Endothelial cell of umbilical vein (primary cell): Measurements from ENCODE around the gene EMC8. TPM values are rescaled to one million over a fixed set of nuclear protein-coding genes. Genes with fewer than 3 reads are reported as not detected.

Experiments
- BruUV-seq: library from RNA; stranded (reverse); fragments of 400-500 nt; replicated peaks from 2 replicates; lab custom pipeline; 2021; lab: Mats Ljungman, UMichigan
- CTCF ChIA-PET: fragments of 300-600, 350-600 bp; sonication (Branson Sonifier 250); formaldehyde crosslinking; loops from one replicate; lab custom pipeline; 2021; ENCODE audit warnings: antibody characterized with exemption, inconsistent platforms; lab: Charles Lee
- POLR2A ChIA-PET: fragments of 300-600, 350-600 bp; sonication (Branson Sonifier 250); formaldehyde crosslinking; loops from one replicate; lab custom pipeline; 2021; ENCODE audit warnings: antibody characterized with exemption, inconsistent platforms; lab: Charles Lee
- DNase-seq: peaks from one replicate; pipeline ENCODE4 v3.0.0-alpha.2; 2011; ENCODE audit warnings: low read depth, low spot score
- FAIRE-seq: peaks from 2 replicates; lab custom pipeline; 2011; peaks lifted over from hg19 to GRCh38; lab: Jason Lieb, UNC
- H2AFZ ChIP-seq: 2 replicates; pipeline ENCODE4 v1.6.0; 2012; ENCODE audit warnings: low read depth, low read length, control low read depth, inconsistent platforms
- H3K27ac ChIP-seq: 2 replicates; pipeline ENCODE4 v1.5.1; 2011; ENCODE audit warnings: low read depth, mild to moderate bottlenecking, control low read depth, low read length, moderate library complexity; ENCODE audit not compliant: insufficient read depth
- H3K27me3 ChIP-seq, 2 experiments: 2 replicates each; pipeline versions ENCODE4 v1.6.0 to v1.6.1; 2011; ENCODE audit warnings: low read length in 2 of 2, mixed read lengths in 1 of 2; ENCODE audit not compliant: control insufficient read depth in 2 of 2, insufficient read depth in 2 of 2
- H3K36me3 ChIP-seq, 2 experiments: 2 replicates in 1 of 2; 3 replicates in 1 of 2; pipeline ENCODE4 v1.5.1; 2011; ENCODE audit warnings: low read length in 2 of 2, mild to moderate bottlenecking in 1 of 2, moderate library complexity in 1 of 2; ENCODE audit not compliant: control insufficient read depth in 2 of 2, insufficient read depth in 2 of 2; ENCODE audit errors: extremely low read depth in 1 of 2
- H3K4me1 ChIP-seq: 3 replicates; pipeline ENCODE4 v1.5.1; 2011; ENCODE audit warnings: mild to moderate bottlenecking, low read length; ENCODE audit not compliant: control insufficient read depth, insufficient read depth; ENCODE audit errors: extremely low read depth
- H3K4me2 ChIP-seq: 2 replicates; pipeline ENCODE4 v1.6.1; 2011; ENCODE audit warnings: low read length, control low read depth, mixed read lengths; ENCODE audit not compliant: insufficient read depth
- H3K4me3 ChIP-seq, 3 experiments: fragments of 200-600 bp in 1 of 3; sonication (generic), shearing (Covaris generic) in 1 of 3; replicated peaks in 1 of 3; 2 replicates each; pipeline ENCODE4 v1.5.1; 2011 to 2016; ENCODE audit warnings: control low read depth in 3 of 3, low read length in 3 of 3, mild to moderate bottlenecking in 2 of 3, inconsistent platforms in 1 of 3, low read depth in 1 of 3, moderate library complexity in 1 of 3; ENCODE audit not compliant: insufficient read depth in 1 of 3
- H3K79me2 ChIP-seq: 2 replicates; pipeline ENCODE4 v1.6.0; 2012; ENCODE audit warnings: low read length, inconsistent platforms; ENCODE audit not compliant: control insufficient read depth, insufficient read depth
- H3K9ac ChIP-seq: replicated peaks from 2 replicates; pipeline ENCODE3; 2011; ENCODE audit warnings: low read length, control low read depth; ENCODE audit not compliant: insufficient read depth; ENCODE audit errors: extremely low read depth
- H3K9me1 ChIP-seq: replicated peaks from 3 replicates; pipeline ENCODE4 v1.6.0; 2011; ENCODE audit warnings: mild to moderate bottlenecking, low read length; ENCODE audit not compliant: control insufficient read depth, insufficient read depth; ENCODE audit errors: extremely low read depth
- H3K9me3 ChIP-seq: replicated peaks from 2 replicates; pipeline ENCODE4 v1.5.1; 2012; ENCODE audit warnings: low read length, inconsistent platforms; ENCODE audit not compliant: control insufficient read depth, insufficient read depth
- H4K20me1 ChIP-seq: replicated peaks from 2 replicates; pipeline ENCODE3; 2011; ENCODE audit warnings: mild to moderate bottlenecking, low read length; ENCODE audit not compliant: control insufficient read depth, insufficient read depth; ENCODE audit errors: extremely low read depth
- EZH2 ChIP-seq: IDR thresholded peaks from 2 replicates; pipeline ENCODE4 v1.6.1; 2012; ENCODE audit warnings: borderline replicate concordance, low read depth, mild to moderate bottlenecking, moderate library complexity, low read length, inconsistent platforms; ENCODE audit not compliant: severe bottlenecking
- FOS ChIP-seq: IDR thresholded peaks from 2 replicates; pipeline ENCODE4 v1.6.1; 2011; ENCODE audit warnings: mild to moderate bottlenecking, low read length, moderate library complexity, borderline replicate concordance; ENCODE audit not compliant: insufficient read depth
- GATA2 ChIP-seq: IDR thresholded peaks from 2 replicates; pipeline ENCODE4 v1.7.0; 2011; ENCODE audit warnings: low read depth, mild to moderate bottlenecking, moderate library complexity, mixed read lengths, low read length; ENCODE audit not compliant: insufficient read length, insufficient read depth
- JUN ChIP-seq: IDR thresholded peaks from 2 replicates; pipeline ENCODE4 v1.6.1; 2011; ENCODE audit warnings: borderline replicate concordance, low read depth; ENCODE audit not compliant: insufficient read length, insufficient read depth
- MYC ChIP-seq: IDR thresholded peaks from one replicate; pipeline ENCODE4 v1.6.1; 2011; ENCODE audit warnings: mild to moderate bottlenecking, low read depth, low read length
- POLR2A ChIP-seq: IDR thresholded peaks from 2 replicates; pipeline ENCODE4 v1.6.1; 2012; ENCODE audit warnings: low read depth, mild to moderate bottlenecking, control low read depth, low read length
- POLR2AphosphoS5 ChIP-seq: IDR thresholded peaks from 2 replicates; pipeline ENCODE4 v1.6.1; 2012; ENCODE audit warnings: low read depth, mild to moderate bottlenecking, control low read depth, low read length, moderate library complexity; ENCODE audit not compliant: insufficient read depth
- dilution Hi-C: fragments of 300-500 bp; cut with MboI; formaldehyde crosslinking; loops from one replicate; pipeline ENCODE4 v1.15.0; 2019; ENCODE audit warnings: low sequenced_read_pairs; ENCODE audit not compliant: extremely low pct_ligation_motif_present
- intact Hi-C: fragments of 100-400 bp; cut with micrococcal nuclease; formaldehyde crosslinking; loops from one replicate; pipeline ENCODE4 v1.10.0; 2022
- polyA plus RNA-seq, 4 experiments: library from polyadenylated mRNA; depleted of rRNA in 3 of 4; stranded (reverse) in 3 of 4; unstranded in 1 of 4; fragments of >200 nt; gene quantifications; 2 replicates each; pipeline versions ENCODE4 v1.2.1 to v1.2.3, GENCODE V29; 2011 to 2012; ENCODE audit warnings: missing spikeins in 1 of 4
- total RNA-seq: library from RNA; stranded (reverse); gene quantifications from 2 replicates; pipeline ENCODE4 v1.2.3, GENCODE V29; 2021
- TF ChIP-seq, protein P1 (sequence below): IDR thresholded peaks from 2 replicates; pipeline ENCODE4 v1.6.1; 2011; ENCODE audit not compliant: insufficient read depth, insufficient read length
- TF ChIP-seq, protein P2 (sequence below), 2 donors: IDR thresholded peaks; 1 replicate in 1 of 2; 2 replicates in 1 of 2; pipeline ENCODE4 v1.5.1; 2011; ENCODE audit warnings: low read length in 2 of 2, mild to moderate bottlenecking in 2 of 2, moderate library complexity in 2 of 2, control low read depth in 1 of 2, inconsistent platforms in 1 of 2, low read depth in 1 of 2; ENCODE audit not compliant: insufficient read depth in 1 of 2; ENCODE audit errors: extremely low read depth in 1 of 2

The EMC8 gene
- total and polyA plus RNA-seq, 2 donors (not counting 3 experiments of a cell fraction or from before 2014, with no cell fraction given): 51.2 to 59.6 TPM

DNA sequence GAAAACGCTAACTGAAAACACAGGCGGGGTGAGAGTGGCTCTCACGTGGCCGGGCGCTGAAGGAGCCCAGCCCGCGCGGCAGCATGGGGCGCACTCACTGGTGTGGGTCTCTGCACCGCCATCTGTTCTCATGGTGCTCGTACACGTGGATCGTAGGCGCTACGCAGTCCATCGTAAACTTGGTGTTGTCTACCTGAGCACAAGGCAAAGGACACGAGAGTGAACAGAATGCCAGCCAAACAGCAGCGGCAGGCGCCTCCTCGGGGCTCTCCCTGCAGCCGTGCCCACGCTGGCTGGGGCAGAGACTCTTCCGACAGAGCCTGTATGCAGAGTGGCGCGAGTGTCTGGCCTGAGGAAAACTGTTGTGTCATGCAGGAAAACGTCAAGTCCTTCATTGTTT lies 19.1 kb downstream of the EMC8 start:
- Histone ChIP-seq H3K79me2 (peaks cover 8% of the 10 kb centered on the region), H3K4me3 (no peak overlapping the region), H3K4me2 (no peak overlapping the region), H3K27me3 (no peaks in the 10 kb centered on the region), H3K27ac (no peak overlapping the region), H3K9me3 (no peaks in the 10 kb centered on the region), H4K20me1 (no peaks in the 10 kb centered on the region), H2AFZ (no peak overlapping the region), H3K9me1 (no peaks in the 10 kb centered on the region), H3K4me1 (peaks cover 16% of the 10 kb centered on the region), H3K9ac (no peak overlapping the region), H3K36me3 (peaks cover 7 to 27% of the 10 kb centered on the region in 2 experiments)
- BruUV-seq: no TSS peak
- TF ChIP-seq, protein P1, sequence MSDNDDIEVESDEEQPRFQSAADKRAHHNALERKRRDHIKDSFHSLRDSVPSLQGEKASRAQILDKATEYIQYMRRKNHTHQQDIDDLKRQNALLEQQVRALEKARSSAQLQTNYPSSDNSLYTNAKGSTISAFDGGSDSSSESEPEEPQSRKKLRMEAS: no peak
- TF ChIP-seq POLR2AphosphoS5 (no peak), MYC (no peak), GATA2 (no peak), JUN (no peak), EZH2 (no peak), POLR2A (no peak), FOS (no peak)
- TF ChIP-seq, protein P2, sequence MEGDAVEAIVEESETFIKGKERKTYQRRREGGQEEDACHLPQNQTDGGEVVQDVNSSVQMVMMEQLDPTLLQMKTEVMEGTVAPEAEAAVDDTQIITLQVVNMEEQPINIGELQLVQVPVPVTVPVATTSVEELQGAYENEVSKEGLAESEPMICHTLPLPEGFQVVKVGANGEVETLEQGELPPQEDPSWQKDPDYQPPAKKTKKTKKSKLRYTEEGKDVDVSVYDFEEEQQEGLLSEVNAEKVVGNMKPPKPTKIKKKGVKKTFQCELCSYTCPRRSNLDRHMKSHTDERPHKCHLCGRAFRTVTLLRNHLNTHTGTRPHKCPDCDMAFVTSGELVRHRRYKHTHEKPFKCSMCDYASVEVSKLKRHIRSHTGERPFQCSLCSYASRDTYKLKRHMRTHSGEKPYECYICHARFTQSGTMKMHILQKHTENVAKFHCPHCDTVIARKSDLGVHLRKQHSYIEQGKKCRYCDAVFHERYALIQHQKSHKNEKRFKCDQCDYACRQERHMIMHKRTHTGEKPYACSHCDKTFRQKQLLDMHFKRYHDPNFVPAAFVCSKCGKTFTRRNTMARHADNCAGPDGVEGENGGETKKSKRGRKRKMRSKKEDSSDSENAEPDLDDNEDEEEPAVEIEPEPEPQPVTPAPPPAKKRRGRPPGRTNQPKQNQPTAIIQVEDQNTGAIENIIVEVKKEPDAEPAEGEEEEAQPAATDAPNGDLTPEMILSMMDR (IDR thresholded peaks at IDR 0.05; ENCODE audit: extremely low read depth in 1 of 2, insufficient read depth in 1 of 2, low read depth in 1 of 2, low read length in 2 of 2): no peak
- DNase-seq: no peak
- CTCF ChIA-PET: no interaction called here
- intact Hi-C loops: no loop called here
- POLR2A ChIA-PET: no interaction called here
- dilution Hi-C loops: no loop called here
- FAIRE-seq: no peak
